Kidney epithelial cell (primary cell): ENCODE results near the gene YTHDF1. TPM values are rescaled to one million over a fixed set of nuclear protein-coding genes. Genes with fewer than 3 reads are reported as not detected.

Experiments
- DNase-seq: peaks from one replicate; pipeline ENCODE4 v3.0.0-alpha.2; 2010; ENCODE audit warnings: low read depth
- H3K27me3 ChIP-seq: 2 replicates; pipeline ENCODE4 v1.6.0; 2011; ENCODE audit warnings: low read length; ENCODE audit not compliant: control insufficient read depth, insufficient read depth
- H3K36me3 ChIP-seq: 2 replicates; pipeline ENCODE4 v1.5.1; 2011; ENCODE audit warnings: low read length; ENCODE audit not compliant: control insufficient read depth, insufficient read depth
- H3K4me3 ChIP-seq: 2 replicates; pipeline ENCODE4 v1.5.1; 2011; ENCODE audit warnings: low read depth, mild to moderate bottlenecking, control low read depth, low read length
- total RNA-seq: library from RNA; depleted of rRNA; stranded (reverse); fragments of >200 nt; gene quantifications from 2 replicates; pipeline ENCODE4 v1.2.3, GENCODE V29; 2015
- TF ChIP-seq, protein P1 (sequence below): IDR thresholded peaks from 2 replicates; pipeline ENCODE4 v1.5.1; 2011; ENCODE audit warnings: mild to moderate bottlenecking, moderate library complexity, low read length, control low read depth, inconsistent platforms; ENCODE audit not compliant: insufficient read depth, poor library complexity, severe bottlenecking

YTHDF1 gene
- total RNA-seq, 1 donor from 2014 or later: 54.8 TPM

DNA sequence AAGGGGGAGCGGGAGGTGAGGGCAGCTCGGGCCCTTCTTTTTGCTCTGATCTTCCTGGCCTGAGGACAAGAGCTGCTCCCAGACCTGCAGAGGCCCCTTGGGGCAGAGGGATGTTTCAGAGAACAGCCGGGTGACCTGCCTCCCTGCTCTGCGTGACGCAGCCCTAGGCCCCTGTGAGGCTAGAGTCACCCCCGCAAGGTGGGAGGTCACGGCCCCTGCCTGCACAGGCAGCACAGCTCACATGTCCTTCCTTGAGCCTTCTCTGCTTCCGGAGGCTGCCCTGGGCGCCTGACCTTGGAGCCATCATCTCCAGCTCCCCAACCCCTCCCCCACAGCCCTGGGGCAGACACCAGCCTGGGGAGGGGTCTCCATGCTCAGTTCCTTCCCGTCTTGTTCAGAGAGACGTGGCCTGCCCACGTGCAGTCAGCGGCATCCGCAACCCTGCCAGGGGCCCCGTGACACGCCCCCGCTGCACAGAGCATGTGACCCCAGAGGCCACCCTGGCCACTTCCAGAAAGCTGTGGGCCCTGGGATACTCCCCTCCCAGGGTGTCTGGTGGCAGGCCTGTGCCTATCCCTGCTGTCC is 19.6 kb upstream of the YTHDF1 start, which contains the start of gene BIRC7:
Gene BIRC7, plus strand, starts transcription at position 507 of the 585 bp plus-strand sequence. CDS start 192 bp downstream, outside the sequence.
- DNase-seq: no peak
- H3K27me3 ChIP-seq: peaks cover 2% of the 10 kb centered on the region
- H3K36me3 ChIP-seq: no peaks in the 10 kb centered on the region
- no peak within 1 kb of the TSS for H3K4me3 ChIP-seq
- TF ChIP-seq, protein P1, sequence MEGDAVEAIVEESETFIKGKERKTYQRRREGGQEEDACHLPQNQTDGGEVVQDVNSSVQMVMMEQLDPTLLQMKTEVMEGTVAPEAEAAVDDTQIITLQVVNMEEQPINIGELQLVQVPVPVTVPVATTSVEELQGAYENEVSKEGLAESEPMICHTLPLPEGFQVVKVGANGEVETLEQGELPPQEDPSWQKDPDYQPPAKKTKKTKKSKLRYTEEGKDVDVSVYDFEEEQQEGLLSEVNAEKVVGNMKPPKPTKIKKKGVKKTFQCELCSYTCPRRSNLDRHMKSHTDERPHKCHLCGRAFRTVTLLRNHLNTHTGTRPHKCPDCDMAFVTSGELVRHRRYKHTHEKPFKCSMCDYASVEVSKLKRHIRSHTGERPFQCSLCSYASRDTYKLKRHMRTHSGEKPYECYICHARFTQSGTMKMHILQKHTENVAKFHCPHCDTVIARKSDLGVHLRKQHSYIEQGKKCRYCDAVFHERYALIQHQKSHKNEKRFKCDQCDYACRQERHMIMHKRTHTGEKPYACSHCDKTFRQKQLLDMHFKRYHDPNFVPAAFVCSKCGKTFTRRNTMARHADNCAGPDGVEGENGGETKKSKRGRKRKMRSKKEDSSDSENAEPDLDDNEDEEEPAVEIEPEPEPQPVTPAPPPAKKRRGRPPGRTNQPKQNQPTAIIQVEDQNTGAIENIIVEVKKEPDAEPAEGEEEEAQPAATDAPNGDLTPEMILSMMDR: no peak

DNA sequence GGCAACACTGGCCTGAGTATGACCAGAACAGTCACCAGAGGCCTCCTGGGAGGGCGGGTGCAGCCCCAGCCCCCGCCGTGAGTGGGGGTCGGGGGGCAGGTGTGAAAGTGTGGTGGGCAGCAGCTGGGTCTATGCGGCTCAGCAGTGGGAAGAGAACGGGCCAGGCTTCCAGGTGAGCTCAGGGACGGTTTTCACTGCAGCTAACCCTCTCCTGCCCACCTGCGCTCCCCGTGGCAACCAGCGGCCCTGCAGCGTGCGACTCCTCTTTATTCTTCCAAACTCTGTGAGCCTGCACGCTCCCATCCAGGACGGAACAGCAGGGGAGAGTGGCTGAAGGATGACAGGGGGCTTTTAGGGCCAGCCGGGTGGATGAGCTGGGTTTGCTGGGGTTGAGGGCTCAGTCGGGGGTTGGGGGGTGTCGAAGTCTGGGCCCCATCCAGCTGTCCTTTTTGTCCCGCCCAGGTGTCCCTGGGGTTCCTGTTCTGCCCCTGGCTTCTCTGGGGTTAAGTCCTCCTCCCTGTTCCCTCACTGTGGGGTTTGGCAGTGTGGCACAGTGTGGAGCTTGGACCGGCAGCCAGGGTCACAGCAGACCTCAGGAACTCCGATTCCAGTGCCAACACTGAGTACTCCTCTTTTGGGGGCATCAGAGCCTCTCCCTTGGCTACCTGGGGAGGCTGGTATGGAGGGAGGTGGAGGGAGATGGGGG is 18.9 kb upstream of the YTHDF1 start:
- Histone ChIP-seq H3K27me3 (no peaks in the 10 kb centered on the region), H3K4me3 (no peak overlapping the region), H3K36me3 (no peaks in the 10 kb centered on the region)
- DNase-seq: no peak
- TF ChIP-seq, protein P1: peak; percentile 51

DNA sequence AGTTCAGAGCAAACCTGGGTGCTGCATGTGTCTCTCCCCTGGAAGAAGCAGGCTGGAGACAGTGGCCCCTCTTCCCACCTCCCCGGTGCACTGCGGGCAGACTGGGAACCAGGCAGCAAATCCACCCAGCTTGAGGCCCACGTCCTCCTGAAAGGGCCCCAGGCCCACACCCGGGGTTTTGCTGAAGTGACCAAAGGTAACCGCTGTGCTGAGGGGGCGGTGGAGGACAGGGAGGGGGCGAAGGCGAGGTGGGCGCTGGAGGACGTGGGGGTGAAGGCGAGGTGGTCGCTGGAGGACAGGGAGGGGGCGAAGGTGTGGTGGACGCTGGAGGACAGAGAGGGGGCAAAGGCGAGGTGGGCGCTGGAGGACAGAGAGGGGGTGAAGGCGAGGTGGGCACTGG is 18.0 kb upstream of the YTHDF1 start:
- Histone ChIP-seq H3K36me3 (no peaks in the 10 kb centered on the region), H3K27me3 (no peaks in the 10 kb centered on the region), H3K4me3 (no peak overlapping the region)
- no peak for DNase-seq
- TF ChIP-seq, protein P1: no peak

DNA sequence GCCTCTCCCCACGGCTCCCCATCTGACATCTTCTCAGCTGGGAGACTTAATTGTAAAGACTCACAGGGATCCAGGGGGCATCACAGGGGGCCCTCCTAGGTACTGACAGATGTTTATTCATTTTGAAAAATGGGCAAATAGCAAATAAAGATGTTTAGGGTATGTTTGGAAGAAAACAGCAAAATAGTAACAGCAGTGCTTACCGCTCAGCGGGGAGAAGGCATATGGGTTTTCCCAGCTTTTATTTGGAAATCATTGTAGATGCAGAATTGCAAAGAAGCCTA is 17.1 kb upstream of the YTHDF1 start:
- TF ChIP-seq, protein P1: no peak
- no peaks in the 10 kb centered on the region for H3K36me3 ChIP-seq
- no peak for DNase-seq

DNA sequence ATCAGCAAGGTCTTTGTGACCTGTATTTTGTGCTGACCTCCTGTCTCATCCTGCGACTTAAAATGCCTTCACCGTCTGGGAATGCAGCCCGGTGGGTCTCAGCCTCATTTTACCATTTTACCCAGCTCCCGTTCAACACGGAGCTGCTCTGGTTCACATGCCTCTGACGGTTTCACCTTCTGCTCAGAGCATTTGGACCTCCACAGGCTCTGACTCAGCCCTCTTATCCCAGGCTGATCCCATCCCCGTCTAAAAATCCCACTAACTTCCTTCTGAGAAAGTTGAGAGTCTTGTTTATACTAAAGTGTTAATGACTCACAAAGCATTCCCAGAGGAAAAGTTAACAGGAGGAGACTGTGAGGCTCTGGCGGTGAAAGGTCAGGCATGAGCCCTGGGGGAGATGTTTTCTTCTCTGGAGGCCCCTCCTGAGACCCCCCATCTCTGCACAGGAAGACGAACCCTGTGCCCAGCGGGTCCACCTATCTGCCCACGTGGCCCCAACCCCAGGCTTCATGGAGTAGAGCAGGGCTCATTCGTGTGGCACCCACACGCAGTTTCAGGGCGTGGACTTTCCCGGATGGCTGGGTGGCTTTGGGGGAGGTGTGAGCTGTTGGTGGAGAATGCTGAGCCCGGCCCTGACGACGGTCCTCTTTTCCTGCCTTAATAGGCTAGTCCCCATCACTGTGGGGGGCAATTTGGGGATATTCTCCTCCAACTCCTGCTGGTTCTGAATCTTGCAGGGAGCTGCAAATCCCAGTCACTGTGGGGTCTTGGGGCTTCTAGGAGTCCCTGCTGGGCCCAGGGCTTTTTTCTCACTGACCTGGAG is 16.5 kb upstream of the YTHDF1 start:
- TF ChIP-seq, protein P1: no peak
- H3K4me3 ChIP-seq: no peak overlapping the region
- peak; percentile 87 for DNase-seq
- H3K27me3 ChIP-seq: no peaks in the 10 kb centered on the region
- no peaks in the 10 kb centered on the region for H3K36me3 ChIP-seq

More for the DNA sequence above, 17.1 kb upstream of the YTHDF1 start:
- Histone ChIP-seq H3K27me3 (no peaks in the 10 kb centered on the region), H3K4me3 (no peak overlapping the region)
